T-helper 1 cell treated with Interleukin-12 subunit alpha and Interleukin-12 subunit beta and Interleukin-4 antibody, amounts not matched to agents 30 ng/mL and 1 ng/mL, for 36 hours (primary cell): Measurements from ENCODE around the gene SV2C. TPM values are rescaled to one million over a fixed set of nuclear protein-coding genes. Genes with fewer than 3 reads are reported as not detected.
"Not testable (repeated sequence)": the region's sequence is repeated elsewhere in the genome, so short reads cannot be mapped to it uniquely, and the experiment has no call there.

Experiments used
- intact Hi-C: fragments of 100-400 bp; cut with micrococcal nuclease; formaldehyde crosslinking; loops from one replicate; pipeline ENCODE4 v1.15.1; 2024
- total RNA-seq: library from RNA; stranded (reverse); gene quantifications from 2 replicates; pipeline ENCODE4 v1.2.3, GENCODE V29; 2022

Gene SV2C
- total RNA-seq, 1 donor from 2014 or later, result 0.07 TPM

GRCh38 chr5:76332611-76333205 lies 249.5 kb downstream of the SV2C start:
- intact Hi-C loops, result loop anchor here (5.0 kb wide), 1 partner anchor 440 kb away; no protein-coding TSS in a partner anchor

- intact Hi-C loops, result loop anchor here (5.0 kb wide), 1 partner anchor 439 kb away; no protein-coding TSS in a partner anchor
Measured at GRCh38 chr5:76333571-76333970, 250.4 kb downstream of the SV2C start.

GRCh38 chr5:76334574-76334973 lies 251.4 kb downstream of the SV2C start:
- intact Hi-C loops, result loop anchor here (5.0 kb wide), 1 partner anchor 438 kb away; no protein-coding TSS in a partner anchor

GRCh38 chr5:76335451-76335850 lies 252.3 kb downstream of the SV2C start:
- intact Hi-C loops, result not testable (repeated sequence)

- intact Hi-C loops, result not testable (repeated sequence)
Measured at GRCh38 chr5:76336253-76336809, 253.1 kb downstream of the SV2C start.

- intact Hi-C loops, result loop anchor here (1.0 kb wide), 4 partner anchors 64 to 303 kb away; no protein-coding TSS in a partner anchor
Measured at GRCh38 chr5:76337953-76338451, 254.8 kb downstream of the SV2C start.

- intact Hi-C loops, result no loop called here
Measured at GRCh38 chr5:76339919-76340318, 256.7 kb downstream of the SV2C start.

- intact Hi-C loops, result no loop called here
Measured at GRCh38 chr5:76341651-76342334, 258.6 kb downstream of the SV2C start.

GRCh38 chr5:76342474-76342873 lies 259.3 kb downstream of the SV2C start:
- intact Hi-C loops, result no loop called here

- intact Hi-C loops, result no loop called here
Measured at GRCh38 chr5:76345582-76345981, 262.4 kb downstream of the SV2C start.

- intact Hi-C loops, result no loop called here
Measured at GRCh38 chr5:76351176-76351575, 268.0 kb downstream of the SV2C start.

GRCh38 chr5:76351577-76351976 lies 268.4 kb downstream of the SV2C start:
- intact Hi-C loops, result no loop called here

- intact Hi-C loops, result no loop called here
Measured at GRCh38 chr5:76356887-76357286, 273.7 kb downstream of the SV2C start.

- intact Hi-C loops, result no loop called here
Measured at GRCh38 chr5:76363352-76364225, 280.4 kb downstream of the SV2C start.

GRCh38 chr5:76364226-76364589 lies 281.0 kb downstream of the SV2C start:
- intact Hi-C loops, result no loop called here

GRCh38 chr5:76365561-76365960 lies 282.4 kb downstream of the SV2C start:
- intact Hi-C loops, result no loop called here

- intact Hi-C loops, result no loop called here
Measured at GRCh38 chr5:76366596-76366995, 283.4 kb downstream of the SV2C start.

- intact Hi-C loops, result loop anchor here (1.0 to 2.0 kb wide), 3 partner anchors 35 to 97 kb away; no protein-coding TSS in a partner anchor
Measured at GRCh38 chr5:76367623-76368371, 284.6 kb downstream of the SV2C start.

GRCh38 chr5:76368941-76369340 lies 285.8 kb downstream of the SV2C start:
- intact Hi-C loops, result loop anchor here (1.0 to 2.0 kb wide), 3 partner anchors 33 to 99 kb away; no protein-coding TSS in a partner anchor

- intact Hi-C loops, result loop anchor here (2.0 kb wide), 1 partner anchor 43 kb away; no protein-coding TSS in a partner anchor
Measured at GRCh38 chr5:76369668-76370067, 286.5 kb downstream of the SV2C start.
